Thyroid gland (tissue), 4 donors: Measurements from ENCODE around the gene MED25.

Source experiments
- POLR2A ChIP-seq, 2 donors: fragments of 450-650 bp; IDR thresholded peaks; one replicate each; pipeline ENCODE4 v1.6.1; 2017; ENCODE audit warnings: antibody characterized with exemption in 2 of 2, mild to moderate bottlenecking in 2 of 2, moderate library complexity in 1 of 2
- TF ChIP-seq, protein P1 (sequence below), 6 experiments: fragments of 200-600 bp in 3 of 6; fragments of 450-650 bp in 3 of 6; sonication (generic) in 3 of 6; IDR thresholded peaks; one replicate each; pipeline ENCODE4 v1.5.1; 2016 to 2019; ENCODE audit warnings: antibody characterized with exemption in 6 of 6, mild to moderate bottlenecking in 2 of 6, inconsistent platforms in 1 of 6, moderate library complexity in 1 of 6

DNA sequence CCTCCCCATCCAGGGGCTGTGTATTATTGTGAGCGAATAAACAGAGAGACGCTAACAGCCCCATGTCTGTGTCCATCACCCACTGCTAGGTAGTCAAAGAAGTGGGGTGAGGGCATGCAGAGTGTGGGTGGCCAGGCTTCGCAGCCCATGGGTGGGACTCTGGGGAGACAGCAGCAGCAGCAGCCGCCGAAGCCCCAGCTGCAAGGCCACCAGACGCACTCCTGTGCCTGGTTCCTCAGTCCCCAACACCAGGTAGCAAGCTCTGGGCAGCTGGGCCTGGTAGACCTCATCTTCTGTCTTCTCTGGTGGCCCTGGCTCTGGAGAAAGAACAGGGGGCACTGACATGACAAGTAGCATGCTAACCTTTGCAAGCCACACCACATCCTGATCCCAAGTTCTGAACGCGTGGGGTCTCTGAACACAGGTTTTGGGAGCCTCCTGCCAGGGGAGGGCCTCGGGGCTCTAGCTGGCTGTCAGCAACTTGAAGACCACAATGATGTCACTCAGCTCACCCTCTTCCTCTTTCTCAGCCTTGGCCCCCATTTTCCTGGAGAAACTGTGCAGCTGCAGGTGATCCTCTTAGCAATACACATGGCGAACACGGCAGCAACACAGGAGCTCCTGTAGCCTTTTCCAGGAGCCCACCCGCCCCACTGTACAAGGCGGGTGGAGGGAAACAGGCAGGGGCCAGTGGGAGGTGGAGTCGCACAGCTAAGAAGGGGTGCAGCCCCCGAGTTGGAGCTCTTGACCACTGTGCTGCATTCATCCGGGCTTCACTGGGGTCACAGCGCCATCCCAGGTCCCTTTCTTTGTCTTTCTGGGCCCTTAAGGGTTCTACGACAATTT lies 10.8 kb upstream of the MED25 start:
- TF ChIP-seq, protein P1, sequence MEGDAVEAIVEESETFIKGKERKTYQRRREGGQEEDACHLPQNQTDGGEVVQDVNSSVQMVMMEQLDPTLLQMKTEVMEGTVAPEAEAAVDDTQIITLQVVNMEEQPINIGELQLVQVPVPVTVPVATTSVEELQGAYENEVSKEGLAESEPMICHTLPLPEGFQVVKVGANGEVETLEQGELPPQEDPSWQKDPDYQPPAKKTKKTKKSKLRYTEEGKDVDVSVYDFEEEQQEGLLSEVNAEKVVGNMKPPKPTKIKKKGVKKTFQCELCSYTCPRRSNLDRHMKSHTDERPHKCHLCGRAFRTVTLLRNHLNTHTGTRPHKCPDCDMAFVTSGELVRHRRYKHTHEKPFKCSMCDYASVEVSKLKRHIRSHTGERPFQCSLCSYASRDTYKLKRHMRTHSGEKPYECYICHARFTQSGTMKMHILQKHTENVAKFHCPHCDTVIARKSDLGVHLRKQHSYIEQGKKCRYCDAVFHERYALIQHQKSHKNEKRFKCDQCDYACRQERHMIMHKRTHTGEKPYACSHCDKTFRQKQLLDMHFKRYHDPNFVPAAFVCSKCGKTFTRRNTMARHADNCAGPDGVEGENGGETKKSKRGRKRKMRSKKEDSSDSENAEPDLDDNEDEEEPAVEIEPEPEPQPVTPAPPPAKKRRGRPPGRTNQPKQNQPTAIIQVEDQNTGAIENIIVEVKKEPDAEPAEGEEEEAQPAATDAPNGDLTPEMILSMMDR (IDR thresholded peaks at IDR 0.05) = no peak
- TF ChIP-seq POLR2A (IDR thresholded peaks at IDR 0.05) = no peak
